ENCODE measurements around the gene ALAS1. TPM values are rescaled to one million over a fixed set of nuclear protein-coding genes. Genes with fewer than 3 reads are reported as not detected.

ALAS1 gene
- total RNA-seq, 1 donor from 2014 or later = 38.3 TPM

DNA sequence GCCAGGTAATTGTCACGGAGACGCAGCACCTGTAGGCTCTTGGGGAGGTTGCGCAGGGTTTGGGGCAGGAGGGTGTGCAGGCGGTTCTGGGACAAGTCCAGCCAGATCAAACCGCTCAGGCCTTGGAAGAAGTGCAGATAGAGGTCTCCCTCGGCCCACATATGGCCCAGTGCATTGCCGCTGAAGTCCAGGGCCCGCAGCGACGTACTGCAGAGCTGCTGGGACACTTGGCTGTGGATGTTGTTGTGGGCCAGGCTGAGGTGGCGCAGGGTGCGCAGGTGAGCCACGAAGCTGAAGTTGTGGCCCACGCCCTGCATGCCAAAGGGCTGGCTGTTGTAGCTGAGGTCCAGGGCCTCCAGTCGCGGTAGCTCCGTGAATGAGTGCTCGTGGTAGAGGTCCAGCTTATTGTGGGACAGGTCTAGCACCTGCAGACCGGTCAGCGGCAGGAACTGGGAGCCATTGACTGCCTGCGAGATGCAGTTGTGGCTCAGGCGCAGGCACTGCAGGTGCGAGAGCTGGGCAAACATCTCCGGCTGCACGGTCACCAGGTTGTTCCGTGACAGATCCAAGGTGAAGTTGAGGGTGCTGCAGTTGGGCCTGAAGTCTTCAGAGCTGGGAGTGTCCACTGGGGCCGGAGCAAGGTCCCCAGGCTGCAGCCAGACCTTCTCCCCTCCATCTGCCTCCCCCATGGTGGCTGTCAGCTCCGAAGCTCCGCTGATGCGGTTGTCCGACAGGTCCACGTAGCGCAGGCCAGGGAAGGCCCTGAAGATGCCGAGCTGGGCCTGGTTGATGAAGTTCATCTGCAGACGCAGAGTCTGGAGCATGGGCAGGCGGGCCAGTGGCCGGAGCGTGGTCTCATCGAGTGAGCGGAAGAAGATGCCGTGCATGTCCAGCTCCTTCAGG is 24.6 kb downstream of the ALAS1 start:
- no peaks in the 10 kb centered on the region for H3K27me3 Mint-ChIP-seq (ENCODE audit: low read depth)
- H3K27ac Mint-ChIP-seq (ENCODE audit: unreplicated experiment) = no peak overlapping the region
- no peak for DNase-seq (ENCODE audit: low spot score)
- TF ChIP-seq, protein P1, sequence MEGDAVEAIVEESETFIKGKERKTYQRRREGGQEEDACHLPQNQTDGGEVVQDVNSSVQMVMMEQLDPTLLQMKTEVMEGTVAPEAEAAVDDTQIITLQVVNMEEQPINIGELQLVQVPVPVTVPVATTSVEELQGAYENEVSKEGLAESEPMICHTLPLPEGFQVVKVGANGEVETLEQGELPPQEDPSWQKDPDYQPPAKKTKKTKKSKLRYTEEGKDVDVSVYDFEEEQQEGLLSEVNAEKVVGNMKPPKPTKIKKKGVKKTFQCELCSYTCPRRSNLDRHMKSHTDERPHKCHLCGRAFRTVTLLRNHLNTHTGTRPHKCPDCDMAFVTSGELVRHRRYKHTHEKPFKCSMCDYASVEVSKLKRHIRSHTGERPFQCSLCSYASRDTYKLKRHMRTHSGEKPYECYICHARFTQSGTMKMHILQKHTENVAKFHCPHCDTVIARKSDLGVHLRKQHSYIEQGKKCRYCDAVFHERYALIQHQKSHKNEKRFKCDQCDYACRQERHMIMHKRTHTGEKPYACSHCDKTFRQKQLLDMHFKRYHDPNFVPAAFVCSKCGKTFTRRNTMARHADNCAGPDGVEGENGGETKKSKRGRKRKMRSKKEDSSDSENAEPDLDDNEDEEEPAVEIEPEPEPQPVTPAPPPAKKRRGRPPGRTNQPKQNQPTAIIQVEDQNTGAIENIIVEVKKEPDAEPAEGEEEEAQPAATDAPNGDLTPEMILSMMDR (IDR thresholded peaks at IDR 0.05) = no peak
- H3K4me3 Mint-ChIP-seq (ENCODE audit: unreplicated experiment) = no peak overlapping the region
- H3K36me3 Mint-ChIP-seq (ENCODE audit: low read depth) = no peaks in the 10 kb centered on the region
- H3K9me3 Mint-ChIP-seq (ENCODE audit: low read depth) = no peaks in the 10 kb centered on the region
- H3K4me1 Mint-ChIP-seq (ENCODE audit: low read depth) = no peaks in the 10 kb centered on the region

GRCh38 chr3:52223449-52224408 is 25.8 kb downstream of the ALAS1 start:
- Mint-ChIP-seq H3K4me1 (ENCODE audit: low read depth) (no peaks in the 10 kb centered on the region), H3K4me3 (ENCODE audit: unreplicated experiment) (no peak overlapping the region), H3K9me3 (ENCODE audit: low read depth) (no peaks in the 10 kb centered on the region), H3K36me3 (ENCODE audit: low read depth) (peaks cover 3% of the 10 kb centered on the region), H3K27me3 (ENCODE audit: low read depth) (no peaks in the 10 kb centered on the region), H3K27ac (ENCODE audit: unreplicated experiment) (no peak overlapping the region)
- no peak for DNase-seq (ENCODE audit: low spot score)
- TF ChIP-seq, protein P1 (IDR thresholded peaks at IDR 0.05) = no peak

GRCh38 chr3:52225452-52226228 is 27.7 kb downstream of the ALAS1 start, which contains the start of gene TLR9:
Gene TLR9, minus strand, starts transcription at chr3:52225645. Its CDS starts 116 bp downstream, at chr3:52225529.
- TF ChIP-seq, protein P1 (IDR thresholded peaks at IDR 0.05) = no peak
- no peak within 1 kb of the TSS for H3K27ac Mint-ChIP-seq (ENCODE audit: unreplicated experiment)
- no peaks in the 10 kb centered on the region for H3K4me1 Mint-ChIP-seq (ENCODE audit: low read depth)
- H3K36me3 Mint-ChIP-seq (ENCODE audit: low read depth) = peaks cover 13% of the 10 kb centered on the region
- DNase-seq (ENCODE audit: low spot score) = no peak
- no peaks in the 10 kb centered on the region for H3K27me3 Mint-ChIP-seq (ENCODE audit: low read depth)
- no peaks in the 10 kb centered on the region for H3K9me3 Mint-ChIP-seq (ENCODE audit: low read depth)
- no peak within 1 kb of the TSS for H3K4me3 Mint-ChIP-seq (ENCODE audit: unreplicated experiment)

DNA sequence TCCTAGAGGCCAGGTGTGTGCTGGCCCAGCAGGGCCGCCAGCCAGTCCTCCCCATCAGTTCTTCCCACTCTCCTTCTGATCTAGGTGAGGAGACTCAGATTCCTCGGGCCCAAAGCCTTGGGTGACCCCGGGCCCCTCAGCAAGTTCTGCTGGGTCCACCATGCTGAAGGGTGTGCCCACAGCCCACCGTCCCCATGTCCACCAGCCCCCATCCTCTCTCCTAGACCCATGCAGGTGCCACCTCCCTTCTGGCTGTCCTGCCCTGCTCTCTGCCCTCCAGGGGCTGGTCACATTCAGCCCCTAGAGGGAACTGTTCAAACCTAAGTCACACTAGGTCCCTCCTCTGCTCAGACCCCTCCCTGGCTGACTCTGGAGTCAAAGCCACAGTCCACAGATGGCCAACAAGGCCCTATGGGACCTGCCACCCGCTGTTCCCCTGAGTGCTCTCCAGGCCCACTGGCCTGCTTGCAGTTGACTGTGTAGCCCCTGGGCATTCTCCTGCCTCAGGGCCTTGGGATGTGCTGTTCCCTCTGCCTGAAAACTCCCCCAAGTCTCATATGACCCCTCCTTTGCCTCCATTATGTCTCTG is 28.4 kb downstream of the ALAS1 start:
- H3K4me3 Mint-ChIP-seq (ENCODE audit: unreplicated experiment) = no peak overlapping the region
- no peak for DNase-seq (ENCODE audit: low spot score)
- no peaks in the 10 kb centered on the region for H3K9me3 Mint-ChIP-seq (ENCODE audit: low read depth)
- no peaks in the 10 kb centered on the region for H3K4me1 Mint-ChIP-seq (ENCODE audit: low read depth)
- no peak overlapping the region for H3K27ac Mint-ChIP-seq (ENCODE audit: unreplicated experiment)
- H3K27me3 Mint-ChIP-seq (ENCODE audit: low read depth) = no peaks in the 10 kb centered on the region
- peaks cover 15% of the 10 kb centered on the region for H3K36me3 Mint-ChIP-seq (ENCODE audit: low read depth)
- TF ChIP-seq, protein P1 (IDR thresholded peaks at IDR 0.05) = no peak

All from chondrocyte (in vitro differentiated cells).